Fibroblast of lung (primary cell): ENCODE results near the gene ITGA8. TPM values are rescaled to one million over a fixed set of nuclear protein-coding genes. Genes with fewer than 3 reads are reported as not detected.

Experiments
- DNase-seq, 2 donors: peaks; one replicate each; pipeline versions ENCODE4 v3.0.0 to v3.0.0-alpha.2; 2010; ENCODE audit warnings: low read depth in 2 of 2
- H2AFZ ChIP-seq: 2 replicates; pipeline ENCODE4 v1.5.1; 2012; ENCODE audit warnings: low read length, control low read depth, inconsistent platforms
- H3K27ac ChIP-seq: 2 replicates; pipeline ENCODE4 v1.5.1; 2011; ENCODE audit warnings: low read length, control low read depth; ENCODE audit not compliant: insufficient read depth
- H3K27me3 ChIP-seq: 2 replicates; pipeline ENCODE4 v1.5.1; 2011; ENCODE audit warnings: mild to moderate bottlenecking, low read length; ENCODE audit not compliant: control insufficient read depth, insufficient read depth
- H3K36me3 ChIP-seq: 2 replicates; pipeline ENCODE4 v1.5.1; 2011; ENCODE audit warnings: low read length; ENCODE audit not compliant: control insufficient read depth, insufficient read depth
- H3K4me1 ChIP-seq: 2 replicates; pipeline ENCODE4 v1.5.1; 2011; ENCODE audit warnings: low read length; ENCODE audit not compliant: control insufficient read depth, insufficient read depth; ENCODE audit errors: extremely low read depth
- H3K4me2 ChIP-seq: 2 replicates; pipeline ENCODE4 v1.5.1; 2011; ENCODE audit warnings: low read length, control low read depth; ENCODE audit not compliant: insufficient read depth; ENCODE audit errors: extremely low read depth
- H3K4me3 ChIP-seq, 4 experiments: fragments of 200-600 bp in 1 of 4; sonication (generic) in 1 of 4; replicated peaks in 1 of 4; 2 replicates each; pipeline ENCODE4 v1.5.1; 2011 to 2016; ENCODE audit warnings: low read length in 4 of 4, low read depth in 3 of 4, mild to moderate bottlenecking in 3 of 4, control low read depth in 2 of 4, inconsistent platforms in 1 of 4, mixed read lengths in 1 of 4; ENCODE audit not compliant: insufficient read depth in 1 of 4; ENCODE audit errors: control extremely low read depth in 1 of 4
- H3K79me2 ChIP-seq: 2 replicates; pipeline ENCODE4 v1.5.1; 2012; ENCODE audit warnings: mild to moderate bottlenecking, low read length, inconsistent platforms; ENCODE audit not compliant: control insufficient read depth, insufficient read depth
- H3K9ac ChIP-seq: 2 replicates; pipeline ENCODE4 v1.5.1; 2011; ENCODE audit warnings: mild to moderate bottlenecking, low read length, control low read depth; ENCODE audit not compliant: insufficient read depth
- H3K9me3 ChIP-seq: 2 replicates; pipeline ENCODE4 v1.5.1; 2012; ENCODE audit warnings: low read depth, low read length; ENCODE audit not compliant: control insufficient read depth, insufficient read depth
- H4K20me1 ChIP-seq: 2 replicates; pipeline ENCODE4 v1.5.1; 2011; ENCODE audit warnings: low read length; ENCODE audit not compliant: control insufficient read depth, insufficient read depth; ENCODE audit errors: extremely low read depth
- CTCF ChIP-seq, 2 donors: IDR thresholded peaks in 1 of 2; conservative IDR thresholded peaks in 1 of 2; 1 replicate in 1 of 2; 2 replicates in 1 of 2; pipeline ENCODE4 v1.5.1; 2011 to 2012; ENCODE audit warnings: low read length in 2 of 2, control low read depth in 1 of 2, inconsistent platforms in 1 of 2, low read depth in 1 of 2, mild to moderate bottlenecking in 1 of 2
- EZH2 ChIP-seq: IDR thresholded peaks from 2 replicates; pipeline ENCODE4 v1.5.1; 2012; ENCODE audit warnings: low read length, control low read depth, mild to moderate bottlenecking; ENCODE audit errors: missing control alignments
- polyA plus RNA-seq, 2 donors: library from polyadenylated mRNA; depleted of rRNA in 1 of 2; stranded (reverse) in 1 of 2; unstranded in 1 of 2; fragments of >200 nt; gene quantifications; 2 replicates each; pipeline ENCODE4 v1.2.1, GENCODE V29; 2011 to 2012; ENCODE audit warnings: missing spikeins in 1 of 2
- total RNA-seq: library from RNA; depleted of rRNA; stranded (reverse); fragments of >200 nt; gene quantifications from 2 replicates; pipeline ENCODE4 v1.2.1, GENCODE V29; 2014

ITGA8 gene
- total and polyA plus RNA-seq, 2 donors (not counting 1 experiment from before 2014, with no cell fraction given): 0.62 to 0.99 TPM

- H3K36me3 ChIP-seq: no peaks in the 10 kb centered on the region
- H3K27ac ChIP-seq: no peak overlapping the region
- H3K4me3 ChIP-seq: no peak overlapping the region
- no peak overlapping the region for H3K9ac ChIP-seq
- H4K20me1 ChIP-seq: no peaks in the 10 kb centered on the region
- no peak for TF ChIP-seq CTCF (conservative IDR thresholded peaks at IDR 0.05 in 1 of 2, IDR thresholded peaks at IDR 0.05 in 1 of 2; ENCODE audit: low read depth in 1 of 2, low read length in 2 of 2)
- TF ChIP-seq EZH2: no peak
- H3K27me3 ChIP-seq: no peaks in the 10 kb centered on the region
- no peaks in the 10 kb centered on the region for H3K4me1 ChIP-seq
- no peaks in the 10 kb centered on the region for H3K9me3 ChIP-seq
- DNase-seq: no peak
- H3K79me2 ChIP-seq: no peaks in the 10 kb centered on the region
- no peak overlapping the region for H3K4me2 ChIP-seq
- no peak overlapping the region for H2AFZ ChIP-seq
Measured at GRCh38 chr10:15531927-15532722, 187.6 kb downstream of the ITGA8 start.

DNA sequence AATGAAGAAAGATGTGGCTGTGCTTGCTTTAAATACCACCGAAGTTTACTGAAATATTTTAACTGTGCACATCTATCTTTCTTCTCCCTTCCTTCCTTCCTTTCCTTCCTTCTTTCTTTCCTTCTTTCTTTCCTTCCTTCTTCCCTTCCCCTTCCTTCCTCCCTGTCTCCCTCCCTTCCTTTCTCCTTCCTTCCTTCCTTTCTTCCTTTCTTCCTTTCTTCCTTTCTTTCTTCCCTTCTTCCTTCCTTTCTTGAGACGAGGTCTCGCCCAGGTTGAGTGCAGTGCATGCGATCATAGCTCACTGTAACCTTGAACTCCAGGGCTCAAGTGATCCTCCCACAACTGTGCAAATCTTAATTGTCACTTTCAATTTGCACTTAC, 190.9 kb downstream of the ITGA8 start:
- no peaks in the 10 kb centered on the region for H3K9me3 ChIP-seq
- no peak overlapping the region for H3K9ac ChIP-seq
- TF ChIP-seq EZH2: no peak
- TF ChIP-seq CTCF (conservative IDR thresholded peaks at IDR 0.05 in 1 of 2, IDR thresholded peaks at IDR 0.05 in 1 of 2; ENCODE audit: low read depth in 1 of 2, low read length in 2 of 2): no peak
- no peak overlapping the region for H3K4me3 ChIP-seq
- no peaks in the 10 kb centered on the region for H3K4me1 ChIP-seq
- H3K36me3 ChIP-seq: no peaks in the 10 kb centered on the region
- no peaks in the 10 kb centered on the region for H4K20me1 ChIP-seq
- no peak for DNase-seq
- no peaks in the 10 kb centered on the region for H3K27me3 ChIP-seq
- no peaks in the 10 kb centered on the region for H3K79me2 ChIP-seq
- H3K4me2 ChIP-seq: no peak overlapping the region
- H2AFZ ChIP-seq: no peak overlapping the region
- no peak overlapping the region for H3K27ac ChIP-seq

GRCh38 chr10:15526754-15527153, 193.0 kb downstream of the ITGA8 start:
- no peak for DNase-seq
- Histone ChIP-seq H4K20me1 (no peaks in the 10 kb centered on the region), H3K36me3 (no peaks in the 10 kb centered on the region), H3K79me2 (no peaks in the 10 kb centered on the region), H3K9ac (no peak overlapping the region), H3K4me3 (no peak overlapping the region), H3K9me3 (no peaks in the 10 kb centered on the region), H3K27me3 (no peaks in the 10 kb centered on the region), H3K27ac (no peak overlapping the region), H3K4me2 (no peak overlapping the region), H2AFZ (no peak overlapping the region), H3K4me1 (no peaks in the 10 kb centered on the region)
- no peak for TF ChIP-seq EZH2
- no peak for TF ChIP-seq CTCF (conservative IDR thresholded peaks at IDR 0.05 in 1 of 2, IDR thresholded peaks at IDR 0.05 in 1 of 2; ENCODE audit: low read depth in 1 of 2, low read length in 2 of 2)
